Esophagus muscularis mucosa (tissue), 4 donors: ENCODE measurements around the gene HSBP1L1.

Source experiments
- EP300 ChIP-seq: sonication (generic); formaldehyde crosslinking; IDR thresholded peaks from one replicate; pipeline ENCODE4 v1.6.1; 2017; ENCODE audit warnings: antibody characterized with exemption
- POLR2A ChIP-seq: fragments of 450-650 bp; IDR thresholded peaks from one replicate; pipeline ENCODE4 v1.6.1; 2017; ENCODE audit warnings: antibody characterized with exemption, moderate library complexity, mild to moderate bottlenecking, low read depth
- POLR2AphosphoS5 ChIP-seq, 2 donors: sonication (generic); formaldehyde crosslinking; IDR thresholded peaks; one replicate each; pipeline ENCODE4 v1.6.1; 2017; ENCODE audit warnings: antibody characterized with exemption in 2 of 2
- TF ChIP-seq, protein P1 (sequence below), 3 experiments: fragments of 200-600 bp in 2 of 3; fragments of 450-650 bp in 1 of 3; sonication (generic) in 2 of 3; IDR thresholded peaks; one replicate each; pipeline ENCODE4 v1.5.1; 2017 to 2019; ENCODE audit warnings: antibody characterized with exemption in 3 of 3, mild to moderate bottlenecking in 2 of 3, moderate library complexity in 1 of 3

DNA sequence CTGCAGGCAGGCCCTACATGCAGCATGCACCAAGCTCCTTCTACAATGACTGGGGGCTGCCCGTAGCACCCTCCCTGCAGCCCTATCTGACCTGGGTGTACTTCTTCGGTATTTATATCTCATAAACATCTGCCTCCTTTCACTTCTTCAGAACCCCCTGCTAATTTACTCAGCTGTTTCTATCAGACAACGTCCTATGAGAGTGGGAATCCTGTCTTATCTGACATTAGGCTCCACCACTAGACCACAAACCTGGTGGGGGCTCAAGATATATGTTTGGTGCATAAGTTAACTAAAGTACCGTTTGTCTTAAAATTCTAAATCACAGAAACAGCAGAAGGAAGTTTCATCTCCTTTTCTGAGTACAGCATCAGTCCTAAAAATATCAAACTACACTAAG lies 10.6 kb downstream of the HSBP1L1 start:
- TF ChIP-seq, protein P1, sequence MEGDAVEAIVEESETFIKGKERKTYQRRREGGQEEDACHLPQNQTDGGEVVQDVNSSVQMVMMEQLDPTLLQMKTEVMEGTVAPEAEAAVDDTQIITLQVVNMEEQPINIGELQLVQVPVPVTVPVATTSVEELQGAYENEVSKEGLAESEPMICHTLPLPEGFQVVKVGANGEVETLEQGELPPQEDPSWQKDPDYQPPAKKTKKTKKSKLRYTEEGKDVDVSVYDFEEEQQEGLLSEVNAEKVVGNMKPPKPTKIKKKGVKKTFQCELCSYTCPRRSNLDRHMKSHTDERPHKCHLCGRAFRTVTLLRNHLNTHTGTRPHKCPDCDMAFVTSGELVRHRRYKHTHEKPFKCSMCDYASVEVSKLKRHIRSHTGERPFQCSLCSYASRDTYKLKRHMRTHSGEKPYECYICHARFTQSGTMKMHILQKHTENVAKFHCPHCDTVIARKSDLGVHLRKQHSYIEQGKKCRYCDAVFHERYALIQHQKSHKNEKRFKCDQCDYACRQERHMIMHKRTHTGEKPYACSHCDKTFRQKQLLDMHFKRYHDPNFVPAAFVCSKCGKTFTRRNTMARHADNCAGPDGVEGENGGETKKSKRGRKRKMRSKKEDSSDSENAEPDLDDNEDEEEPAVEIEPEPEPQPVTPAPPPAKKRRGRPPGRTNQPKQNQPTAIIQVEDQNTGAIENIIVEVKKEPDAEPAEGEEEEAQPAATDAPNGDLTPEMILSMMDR (IDR thresholded peaks at IDR 0.05), result no peak
- TF ChIP-seq POLR2AphosphoS5 (IDR thresholded peaks at IDR 0.05), result no peak
- no peak for TF ChIP-seq POLR2A
- no peak for TF ChIP-seq EP300
